ENCODE measurements around the gene GTSF1L. TPM values are rescaled to one million over a fixed set of nuclear protein-coding genes. Genes with fewer than 3 reads are reported as not detected.

Gene GTSF1L
- total RNA-seq, 1 experiment from 2014 or later = not detected

Other genes starting within 250 kb of the GTSF1L start
- 0.76 and 1.1 TPM in 2 replicates for gene L3MBTL1, start 219.3 kb downstream of the GTSF1L start, total RNA-seq (2014; rRNA removed; shearing (Covaris generic))
- gene SGK2, start 168.0 kb downstream of the GTSF1L start, total RNA-seq (2014; rRNA removed; shearing (Covaris generic)) = 0.23 TPM in 1 of 2 replicates, not detected in the other
- gene IFT52, start 136.1 kb downstream of the GTSF1L start, total RNA-seq (2014; rRNA removed; shearing (Covaris generic)) = 32.1 TPM in 2 replicates
- 21.3 and 40.8 TPM in 2 replicates for gene MYBL2, start 59.9 kb downstream of the GTSF1L start, total RNA-seq (2014; rRNA removed; shearing (Covaris generic))
- 0.12 and 0.83 TPM in 2 replicates for gene TOX2, start 187.8 kb upstream of the GTSF1L start, total RNA-seq (2014; rRNA removed; shearing (Covaris generic))

All from H4 (cell line).